Measurements from ENCODE around the gene MAD2L1BP.

MAD2L1BP gene

GRCh38 chr6:43683708-43684455 is 48.2 kb downstream of the MAD2L1BP start:
- DNase-seq (ENCODE audit: low read depth) = no peak

GRCh38 chr6:43687079-43687436 is 51.4 kb downstream of the MAD2L1BP start:
- no peak for DNase-seq (ENCODE audit: low read depth)

DNA sequence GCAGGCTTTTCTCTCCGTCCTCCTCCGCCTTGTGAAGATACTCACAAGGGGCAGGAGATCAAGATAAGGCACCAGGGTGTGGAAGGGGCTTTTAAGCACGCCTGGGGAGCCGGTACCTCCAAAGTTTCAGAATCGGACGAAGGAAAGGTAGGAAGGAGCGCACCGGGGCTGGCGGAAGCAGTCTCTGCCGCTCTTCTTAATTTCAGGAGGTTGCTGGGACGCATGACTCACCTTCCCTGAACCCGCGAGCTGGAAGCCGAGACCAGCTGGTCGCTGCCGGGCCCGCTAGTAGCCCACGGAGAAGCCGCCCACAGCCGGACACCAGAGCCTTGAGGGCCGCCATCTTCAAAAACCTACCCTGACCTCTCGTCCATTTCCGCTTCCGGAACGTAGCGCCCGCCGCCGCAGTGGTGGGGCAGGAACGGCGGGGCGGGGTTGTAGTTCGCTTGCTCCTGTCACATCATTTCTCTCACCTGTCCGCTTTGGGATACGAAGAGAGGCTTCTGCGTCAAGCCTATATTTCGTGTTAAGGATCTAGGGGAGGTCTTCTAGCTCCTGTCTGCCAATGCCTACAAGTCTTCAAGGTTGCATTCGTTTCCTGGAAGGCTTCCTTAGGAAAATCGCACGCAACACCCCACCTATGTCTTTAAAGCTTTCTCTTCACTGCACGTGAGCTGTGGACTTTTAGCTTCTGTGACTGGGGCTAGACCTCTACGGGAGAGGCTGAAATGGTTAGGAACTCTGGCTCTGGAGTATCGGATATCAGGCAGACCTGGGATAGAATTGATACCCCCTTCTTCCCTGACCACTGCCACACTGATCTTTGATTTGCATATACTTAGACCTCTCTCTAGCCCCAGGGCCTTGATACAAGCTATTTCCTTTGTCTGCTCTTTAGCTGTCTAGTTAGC is 52.1 kb downstream of the MAD2L1BP start, which contains the start of gene MRPS18A:
TSS of gene MRPS18A (minus strand) at position 355 of the 911 bp plus-strand sequence. CDS start at position 343, 12 bp downstream.
- DNase-seq (ENCODE audit: low read depth) = peak; percentile 66

DNA sequence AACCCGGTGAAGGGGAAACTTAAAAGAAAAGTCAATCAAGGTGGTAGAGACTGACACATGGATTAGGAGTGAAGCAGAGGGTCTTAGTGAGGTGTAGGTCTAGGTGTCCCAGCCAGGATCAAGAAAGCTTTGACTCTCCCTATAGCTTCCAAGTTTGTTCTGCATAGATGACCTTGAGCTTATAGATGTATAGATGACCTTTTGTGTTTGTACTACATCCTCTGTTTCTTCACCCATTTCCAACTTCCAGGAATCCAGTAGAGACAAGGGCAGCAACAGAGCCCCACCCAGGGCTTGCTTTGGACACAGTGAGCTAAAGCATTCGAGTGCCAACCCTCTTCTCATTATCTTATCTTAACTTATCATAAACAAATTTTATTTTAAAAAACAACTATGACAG is 53.8 kb downstream of the MAD2L1BP start:
- DNase-seq (ENCODE audit: low read depth) = no peak

All from stimulated activated CD8-positive, alpha-beta memory T cell treated with anti-CD3 and anti-CD28 coated beads, Interleukin-15, amount 100 ng/mL, for 24 hours (primary cell).